Liver (tissue), 9 donors: ENCODE results near the gene BCAS2. TPM values are rescaled to one million over a fixed set of nuclear protein-coding genes. Genes with fewer than 3 reads are reported as not detected.

ENCODE experiments used
- DNase-seq: peaks from one replicate; pipeline ENCODE4 v3.0.0-alpha.2; 2017; ENCODE audit warnings: low spot score
- H3K27ac ChIP-seq, 2 donors: one replicate each; pipeline ENCODE4 v1.7.0; 2013; ENCODE audit warnings: inconsistent platforms in 2 of 2, low read length in 2 of 2, control low read depth in 1 of 2, low read depth in 1 of 2, mild to moderate bottlenecking in 1 of 2
- H3K27me3 ChIP-seq, 4 donors: one replicate each; pipeline versions ENCODE4 v1.6.1 to v1.7.0; 2013; ENCODE audit warnings: low read length in 3 of 4, inconsistent platforms in 1 of 4, mild to moderate bottlenecking in 1 of 4, moderate library complexity in 1 of 4; ENCODE audit not compliant: control insufficient read depth in 4 of 4, insufficient read depth in 4 of 4
- H3K36me3 ChIP-seq, 4 donors: one replicate each; pipeline versions ENCODE4 v1.6.1 to v1.7.0; 2013; ENCODE audit warnings: low read length in 3 of 4, mild to moderate bottlenecking in 3 of 4, low read depth in 1 of 4, moderate library complexity in 1 of 4; ENCODE audit not compliant: control insufficient read depth in 4 of 4, insufficient read depth in 3 of 4
- H3K4me1 ChIP-seq, 4 donors: one replicate each; pipeline versions ENCODE4 v1.6.1 to v1.7.0; 2013; ENCODE audit warnings: low read length in 3 of 4, mild to moderate bottlenecking in 3 of 4, moderate library complexity in 1 of 4; ENCODE audit not compliant: control insufficient read depth in 4 of 4, insufficient read depth in 4 of 4
- H3K4me3 ChIP-seq, 3 donors: one replicate each; pipeline versions ENCODE4 v1.6.1 to v1.7.0; 2013; ENCODE audit warnings: low read length in 3 of 3, control low read depth in 1 of 3, low read depth in 1 of 3, mild to moderate bottlenecking in 1 of 3
- H3K9ac ChIP-seq, 2 donors: one replicate each; pipeline ENCODE4 v1.7.0; 2013; ENCODE audit warnings: low read length in 2 of 2, mild to moderate bottlenecking in 2 of 2, moderate library complexity in 2 of 2, control low read depth in 1 of 2, low read depth in 1 of 2
- H3K9me3 ChIP-seq, 4 donors: one replicate each; pipeline versions ENCODE4 v1.6.1 to v1.7.0; 2013; ENCODE audit warnings: low read length in 3 of 4; ENCODE audit not compliant: control insufficient read depth in 4 of 4
- FOXA1 ChIP-seq: IDR thresholded peaks from 2 replicates; pipeline ENCODE4 v1.6.1; 2016; ENCODE audit warnings: antibody characterized with exemption
- GABPA ChIP-seq, 2 donors: IDR thresholded peaks in 1 of 2; conservative IDR thresholded peaks in 1 of 2; 2 replicates each; pipeline ENCODE4 v1.6.1; 2016; ENCODE audit warnings: antibody characterized with exemption in 2 of 2, mild to moderate bottlenecking in 1 of 2, moderate library complexity in 1 of 2
- JUND ChIP-seq, 2 donors: IDR thresholded peaks; 2 replicates each; pipeline ENCODE4 v1.6.1; 2016; ENCODE audit warnings: antibody characterized with exemption in 2 of 2
- RAD21 ChIP-seq, 2 donors: IDR thresholded peaks; 2 replicates each; pipeline ENCODE4 v1.6.1; 2016; ENCODE audit warnings: antibody characterized with exemption in 2 of 2, mild to moderate bottlenecking in 2 of 2
- REST ChIP-seq: IDR thresholded peaks from 2 replicates; pipeline ENCODE4 v1.6.1; 2016; ENCODE audit warnings: antibody characterized with exemption, mild to moderate bottlenecking
- SP1 ChIP-seq: IDR thresholded peaks from 2 replicates; pipeline ENCODE4 v1.6.1; 2018; ENCODE audit warnings: antibody characterized with exemption, mild to moderate bottlenecking
- ZBTB33 ChIP-seq: IDR thresholded peaks from 2 replicates; pipeline ENCODE4 v1.6.1; 2016; ENCODE audit warnings: antibody characterized with exemption
- WGBS: extraction: QIAGEN DNeasy Blood & Tissue Kit; methylation state at CpG from one replicate; pipeline ENCODE4 v1.1.7; 2013; 5-methylcytosine and 5-hydroxymethylcytosine counted together
- polyA plus RNA-seq, 2 donors: library from polyadenylated mRNA; stranded (reverse) in 1 of 2; unstranded in 1 of 2; fragments of 200-250 nt in 1 of 2; fragments of >200 nt in 1 of 2; fragmentation: Nextera tagmentation in 1 of 2; extraction: Ambion mirVana in 1 of 2; gene quantifications; one replicate each; pipeline versions ENCODE4 v1.2.1 to v1.2.3, GENCODE V29; 2013 to 2015
- total RNA-seq, 2 donors: library from RNA; depleted of rRNA; stranded (reverse); fragments of >200 nt; gene quantifications; one replicate each; pipeline ENCODE4 v1.2.3, GENCODE V29; 2014
- TF ChIP-seq, protein P1 (sequence below): IDR thresholded peaks from 2 replicates; pipeline ENCODE4 v1.6.1; 2016; ENCODE audit warnings: antibody characterized with exemption
- TF ChIP-seq, protein P2 (sequence below): IDR thresholded peaks from 2 replicates; pipeline ENCODE4 v1.6.1; 2016; ENCODE audit warnings: antibody characterized with exemption
- donor health status: healthy.
- donor health status: healthy.
- donor health status: healthy.
- donor health status: healthy.
- donor health status: healthy.

The BCAS2 gene
- total and polyA plus RNA-seq, 4 donors = 15.7 to 33.5 (median 18.0) TPM

DNA sequence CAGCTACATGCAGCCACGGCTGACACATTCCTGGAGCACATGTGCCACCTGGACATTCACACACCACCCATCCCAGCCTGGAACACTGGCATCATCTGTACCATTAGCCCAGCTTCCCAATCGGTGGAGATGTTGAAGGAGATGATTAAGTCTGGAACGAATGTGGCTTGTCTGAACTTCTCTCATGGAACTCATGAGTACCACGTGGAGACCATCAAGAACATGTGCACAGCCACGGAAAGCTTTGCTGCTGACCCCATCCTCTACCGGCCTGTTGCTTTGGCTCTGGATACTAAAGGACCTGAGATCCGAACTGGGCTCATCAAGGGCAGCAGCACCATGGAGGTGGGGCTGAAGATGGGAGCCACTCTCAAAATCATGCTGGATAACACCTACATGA, 45.4 kb downstream of the BCAS2 start (continued):
- TF ChIP-seq REST (no peak), ZBTB33 (no peak), GABPA (IDR thresholded peaks at IDR 0.05 in 1 of 2, conservative IDR thresholded peaks at IDR 0.05 in 1 of 2) (no peak)
- TF ChIP-seq, protein P1, sequence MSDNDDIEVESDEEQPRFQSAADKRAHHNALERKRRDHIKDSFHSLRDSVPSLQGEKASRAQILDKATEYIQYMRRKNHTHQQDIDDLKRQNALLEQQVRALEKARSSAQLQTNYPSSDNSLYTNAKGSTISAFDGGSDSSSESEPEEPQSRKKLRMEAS = no peak

- H3K9ac ChIP-seq = no peak overlapping the region
- 73% methylated on average over 1 of the region's 1 CpG for WGBS
- H3K27me3 ChIP-seq = no peaks in the 10 kb centered on the region
- no peaks in the 10 kb centered on the region for H3K4me1 ChIP-seq
- no peak for TF ChIP-seq RAD21 (IDR thresholded peaks at IDR 0.05)
- no peak for TF ChIP-seq ZBTB33
- TF ChIP-seq REST = no peak
- TF ChIP-seq, protein P2, sequence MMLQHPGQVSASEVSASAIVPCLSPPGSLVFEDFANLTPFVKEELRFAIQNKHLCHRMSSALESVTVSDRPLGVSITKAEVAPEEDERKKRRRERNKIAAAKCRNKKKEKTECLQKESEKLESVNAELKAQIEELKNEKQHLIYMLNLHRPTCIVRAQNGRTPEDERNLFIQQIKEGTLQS = no peak
- no peak for TF ChIP-seq SP1
- no peak for TF ChIP-seq GABPA (IDR thresholded peaks at IDR 0.05 in 1 of 2, conservative IDR thresholded peaks at IDR 0.05 in 1 of 2)
- TF ChIP-seq, protein P1 = no peak
- no peak for TF ChIP-seq FOXA1
- no peak for TF ChIP-seq JUND (IDR thresholded peaks at IDR 0.05)
- H3K4me3 ChIP-seq = no peak overlapping the region
- H3K27ac ChIP-seq = no peak overlapping the region
- H3K9me3 ChIP-seq = no peaks in the 10 kb centered on the region
- DNase-seq = no peak
- H3K36me3 ChIP-seq = no peaks in the 10 kb centered on the region
Measured at GRCh38 chr1:114535401-114535800, 46.0 kb downstream of the BCAS2 start.
